GM18909 (cell line): ENCODE data around the gene KIRREL2.

ENCODE experiments used
- ATAC-seq: cut with Tn5 transposase; IDR thresholded peaks from one replicate; pipeline ENCODE4 v1.9.1; 2021; ENCODE audit warnings: mild to moderate bottlenecking; ENCODE audit not compliant: unreplicated experiment, poor library complexity

KIRREL2 gene

DNA sequence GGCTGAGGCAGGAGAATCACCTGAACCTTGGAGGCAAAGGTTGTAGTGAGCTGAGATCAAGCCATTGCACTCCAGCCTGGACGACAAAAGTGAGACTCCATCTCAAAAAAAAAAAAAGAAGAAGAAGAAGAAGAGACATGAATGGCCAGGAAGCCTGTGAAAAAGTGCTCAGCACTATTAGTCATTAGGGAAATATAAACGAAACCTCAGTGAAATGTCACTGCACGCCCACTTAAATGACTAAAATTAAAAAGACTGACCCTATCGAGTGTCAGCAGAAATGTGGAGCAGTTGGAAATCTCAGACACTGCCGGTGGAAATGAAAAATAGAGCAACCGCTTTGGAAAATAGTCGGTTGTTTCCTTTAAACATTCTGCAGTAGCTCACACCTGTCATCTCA is 56.9 kb downstream of the KIRREL2 start:
- no peak for ATAC-seq

DNA sequence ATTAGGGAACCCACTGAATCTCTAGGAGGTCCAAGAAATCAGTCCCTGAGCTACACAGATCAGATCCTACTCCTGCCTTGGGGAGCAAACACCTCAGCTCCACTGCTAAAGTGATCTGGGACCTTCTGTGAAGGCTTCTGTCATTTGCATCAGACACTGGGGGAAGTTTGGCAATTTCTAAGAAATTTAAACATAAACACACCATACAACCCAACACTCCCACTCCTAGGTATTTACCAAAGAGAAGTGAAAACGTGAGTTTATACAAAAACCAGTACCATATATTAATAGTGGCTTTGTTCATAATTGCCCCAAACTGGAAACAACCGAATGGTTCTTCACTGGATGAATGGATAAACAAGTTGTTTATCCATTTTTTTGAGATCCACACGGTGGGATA is 58.7 kb downstream of the KIRREL2 start:
- no peak for ATAC-seq
